HEK293T (cell line): Measurements from ENCODE around the gene DCBLD2.

Experiments
- ELF4 ChIP-seq: fragments of 450-650 bp; IDR thresholded peaks from 2 replicates; pipeline ENCODE4 v1.6.1; 2017; ENCODE audit warnings: antibody characterized with exemption
- FOXA1 ChIP-seq: fragments of 450-650 bp; IDR thresholded peaks from 2 replicates; pipeline ENCODE4 v1.6.1; 2016; ENCODE audit warnings: mild to moderate bottlenecking
- HDGF ChIP-seq: fragments of 450-650 bp; IDR thresholded peaks from 2 replicates; pipeline ENCODE4 v1.6.1; 2017; ENCODE audit warnings: antibody characterized with exemption, borderline replicate concordance
- SUZ12 ChIP-seq: fragments of 450-650 bp; IDR thresholded peaks from 2 replicates; pipeline ENCODE4 v1.6.1; 2016; ENCODE audit warnings: mild to moderate bottlenecking
- TARDBP ChIP-seq: fragments of 450-650 bp; IDR thresholded peaks from 2 replicates; pipeline ENCODE4 v1.6.1; 2016
- ZNF384 ChIP-seq: fragments of 450-650 bp; IDR thresholded peaks from 2 replicates; pipeline ENCODE4 v1.6.1; 2016

DNA sequence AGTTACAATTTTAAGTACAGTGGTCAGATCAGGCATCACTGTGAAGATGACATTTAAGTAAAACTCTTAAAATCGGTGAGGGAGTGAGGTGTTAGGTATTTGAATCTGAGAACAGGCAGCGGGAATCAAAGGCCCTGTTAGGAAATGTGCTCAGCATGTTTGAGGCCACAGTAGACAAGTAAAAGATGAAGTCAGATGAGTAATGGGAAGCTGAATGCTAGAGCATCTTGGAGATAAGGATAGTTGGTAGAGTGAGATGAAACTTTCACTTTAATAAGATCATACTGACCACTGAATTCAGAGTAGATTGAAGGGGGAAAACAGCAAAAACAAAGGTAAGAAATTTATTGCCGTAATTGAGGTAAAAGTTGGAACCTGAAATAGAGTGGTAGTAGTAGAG, 61.6 kb downstream of the DCBLD2 start:
- no peak for TF ChIP-seq HDGF
- TF ChIP-seq TARDBP, result no peak
- no peak for TF ChIP-seq SUZ12
- TF ChIP-seq ZNF384, result no peak
- no peak for TF ChIP-seq ELF4
- no peak for TF ChIP-seq FOXA1
